Skeletal muscle tissue (tissue), 4 donors: ENCODE data around the gene SLC41A3. TPM values are rescaled to one million over a fixed set of nuclear protein-coding genes. Genes with fewer than 3 reads are reported as not detected.

Source experiments
- H3K27ac ChIP-seq: one replicate; pipeline ENCODE4 v1.7.0; 2013; ENCODE audit warnings: mild to moderate bottlenecking, low read depth, low read length, inconsistent platforms
- H3K27me3 ChIP-seq, 3 donors: one replicate each; pipeline ENCODE4 v1.7.0; 2013; ENCODE audit warnings: low read length in 3 of 3; ENCODE audit not compliant: control insufficient read depth in 3 of 3, insufficient read depth in 3 of 3
- H3K36me3 ChIP-seq, 3 donors: one replicate each; pipeline ENCODE4 v1.7.0; 2013; ENCODE audit warnings: low read length in 3 of 3; ENCODE audit not compliant: control insufficient read depth in 3 of 3, insufficient read depth in 3 of 3
- H3K4me1 ChIP-seq, 3 donors: one replicate each; pipeline ENCODE4 v1.7.0; 2013; ENCODE audit warnings: low read length in 3 of 3, mild to moderate bottlenecking in 3 of 3; ENCODE audit not compliant: control insufficient read depth in 3 of 3, insufficient read depth in 3 of 3
- H3K4me3 ChIP-seq, 3 donors: one replicate each; pipeline ENCODE4 v1.7.0; 2013; ENCODE audit warnings: low read length in 3 of 3
- H3K9ac ChIP-seq, 3 donors: one replicate each; pipeline ENCODE4 v1.7.0; 2013; ENCODE audit warnings: low read length in 3 of 3, mild to moderate bottlenecking in 3 of 3, moderate library complexity in 2 of 3, low read depth in 1 of 3
- H3K9me3 ChIP-seq, 3 donors: one replicate each; pipeline ENCODE4 v1.7.0; 2013; ENCODE audit warnings: low read length in 3 of 3; ENCODE audit not compliant: control insufficient read depth in 3 of 3
- total RNA-seq: library from RNA; depleted of rRNA; stranded (reverse); fragments of >200 nt; gene quantifications from one replicate; pipeline ENCODE4 v1.2.3, GENCODE V29; 2014
- donor health status: Osteomylitis.

The SLC41A3 gene
- total RNA-seq, 1 donor from 2014 or later, result 31.3 TPM

DNA sequence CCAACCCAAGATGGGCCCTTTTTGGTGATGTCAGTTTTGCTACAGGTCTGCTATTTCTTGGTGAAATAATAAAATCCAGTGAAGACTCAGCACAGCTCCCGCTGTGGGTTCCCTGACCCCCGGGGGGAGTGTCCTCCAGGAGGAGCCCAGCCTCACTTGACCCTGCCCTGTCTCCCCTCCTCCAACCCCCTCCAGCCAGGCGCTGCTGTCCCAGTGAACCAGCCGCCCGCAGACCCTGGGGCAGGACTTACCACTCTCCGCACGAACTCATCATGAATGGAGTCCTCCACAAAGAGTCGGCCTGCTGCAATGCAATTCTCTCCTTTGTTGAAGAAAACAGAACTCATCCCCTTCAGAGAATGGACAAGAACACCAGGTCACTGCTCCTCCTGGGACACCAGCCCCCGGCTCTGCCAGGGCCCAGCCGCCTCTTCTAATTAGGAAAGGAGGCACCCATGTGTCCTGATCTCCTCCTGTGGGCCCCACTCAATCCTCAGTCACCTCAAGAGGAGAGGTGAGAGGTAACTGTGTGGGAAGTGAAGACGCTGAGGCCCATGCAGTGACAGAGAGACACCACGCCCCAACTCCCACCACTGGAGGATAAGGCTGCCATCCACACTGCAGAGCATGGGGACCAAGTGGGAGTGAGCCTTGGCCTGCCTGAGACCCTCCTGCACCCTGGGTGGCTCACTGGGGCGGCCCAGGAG, 28.8 kb upstream of the SLC41A3 start:
- Histone ChIP-seq H3K4me1 (peaks cover 0 to 13% (median 4%) of the 10 kb centered on the region in 3 donors), H3K9ac (no peak overlapping the region), H3K4me3 (no peak overlapping the region), H3K27me3 (no peaks in the 10 kb centered on the region), H3K36me3 (peaks cover 13 to 26% (median 16%) of the 10 kb centered on the region in 3 donors), H3K9me3 (no peaks in the 10 kb centered on the region), H3K27ac (no peak overlapping the region)

DNA sequence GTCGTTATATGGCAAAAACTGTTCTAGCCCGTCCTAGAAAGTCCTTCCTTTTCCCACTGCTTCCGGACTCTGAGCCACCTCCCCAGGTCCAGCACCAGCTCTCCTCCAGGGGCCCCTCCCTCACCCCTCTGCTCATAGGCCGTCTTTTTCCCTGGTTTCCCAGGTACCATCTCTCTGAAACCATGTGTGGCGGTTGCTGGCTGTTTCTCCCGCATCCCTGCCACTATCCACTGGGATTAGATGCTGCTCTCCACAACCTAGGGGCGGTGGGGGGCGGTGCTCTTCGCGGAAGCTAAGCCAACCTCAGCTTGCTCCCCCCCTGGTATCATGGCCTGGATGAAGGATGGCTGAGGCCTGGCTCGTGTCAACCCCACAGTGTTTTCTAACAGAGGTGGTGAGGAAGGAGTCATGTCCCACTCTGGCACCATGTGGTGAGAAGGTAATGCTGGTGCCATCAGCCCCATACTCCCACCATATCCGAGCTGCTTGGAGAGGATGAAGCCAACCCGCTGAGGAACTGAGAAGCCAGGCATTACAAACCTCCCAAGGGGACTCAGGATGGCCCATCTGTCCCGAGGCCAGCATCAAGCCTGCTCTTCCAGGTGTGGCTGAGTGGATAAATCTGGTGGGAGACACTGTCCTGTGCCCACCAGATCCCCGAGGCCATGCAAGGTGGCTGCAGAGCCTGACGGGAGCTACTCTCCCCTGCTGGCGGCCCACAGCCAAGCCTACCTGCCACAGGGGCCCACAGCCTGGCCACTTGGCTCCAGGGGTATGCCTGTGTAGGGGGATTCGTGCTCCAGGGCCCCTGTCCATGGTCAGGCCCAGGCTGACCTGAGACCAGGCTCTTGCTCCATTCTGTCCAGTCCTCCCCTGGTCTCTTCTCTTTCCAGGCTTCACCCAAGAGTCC, 27.9 kb upstream of the SLC41A3 start:
- peak overlapping the region in 1 of 3 donors; percentile 3 for H3K9ac ChIP-seq
- H3K27ac ChIP-seq, result no peak overlapping the region
- H3K4me3 ChIP-seq, result no peak overlapping the region
- H3K4me1 ChIP-seq, result peaks cover 0 to 13% (median 4%) of the 10 kb centered on the region in 3 donors
- no peaks in the 10 kb centered on the region for H3K27me3 ChIP-seq
- H3K9me3 ChIP-seq, result no peaks in the 10 kb centered on the region
- peaks cover 13 to 35% (median 20%) of the 10 kb centered on the region in 3 donors for H3K36me3 ChIP-seq

DNA sequence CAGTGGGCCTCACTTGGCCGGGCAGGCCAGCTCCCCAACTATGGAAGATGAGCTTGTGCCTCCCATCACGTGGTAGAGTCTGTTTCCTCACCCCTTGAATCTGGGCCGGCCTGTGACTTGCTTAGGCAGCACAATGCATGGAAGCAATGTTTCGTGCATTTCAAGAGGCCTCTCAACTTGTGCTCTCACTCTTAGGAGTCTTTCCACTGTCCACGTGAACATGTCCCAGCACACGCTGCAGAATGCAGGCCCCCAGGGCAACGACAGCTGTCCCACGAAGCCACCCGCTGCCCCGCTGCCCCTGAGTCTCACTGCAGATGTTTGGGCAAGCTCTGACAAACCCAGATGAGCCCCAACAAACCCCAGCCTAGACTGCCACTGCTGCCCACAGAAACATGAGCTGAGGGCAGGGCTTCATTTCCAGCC, 27.2 kb upstream of the SLC41A3 start:
- Histone ChIP-seq H3K27ac (no peak overlapping the region), H3K9ac (peak overlapping the region in 1 of 3 donors; percentile 3), H3K4me1 (peaks cover 0 to 13% (median 5%) of the 10 kb centered on the region in 3 donors), H3K4me3 (no peak overlapping the region), H3K36me3 (peaks cover 13 to 28% (median 18%) of the 10 kb centered on the region in 3 donors), H3K9me3 (no peaks in the 10 kb centered on the region), H3K27me3 (no peaks in the 10 kb centered on the region)

DNA sequence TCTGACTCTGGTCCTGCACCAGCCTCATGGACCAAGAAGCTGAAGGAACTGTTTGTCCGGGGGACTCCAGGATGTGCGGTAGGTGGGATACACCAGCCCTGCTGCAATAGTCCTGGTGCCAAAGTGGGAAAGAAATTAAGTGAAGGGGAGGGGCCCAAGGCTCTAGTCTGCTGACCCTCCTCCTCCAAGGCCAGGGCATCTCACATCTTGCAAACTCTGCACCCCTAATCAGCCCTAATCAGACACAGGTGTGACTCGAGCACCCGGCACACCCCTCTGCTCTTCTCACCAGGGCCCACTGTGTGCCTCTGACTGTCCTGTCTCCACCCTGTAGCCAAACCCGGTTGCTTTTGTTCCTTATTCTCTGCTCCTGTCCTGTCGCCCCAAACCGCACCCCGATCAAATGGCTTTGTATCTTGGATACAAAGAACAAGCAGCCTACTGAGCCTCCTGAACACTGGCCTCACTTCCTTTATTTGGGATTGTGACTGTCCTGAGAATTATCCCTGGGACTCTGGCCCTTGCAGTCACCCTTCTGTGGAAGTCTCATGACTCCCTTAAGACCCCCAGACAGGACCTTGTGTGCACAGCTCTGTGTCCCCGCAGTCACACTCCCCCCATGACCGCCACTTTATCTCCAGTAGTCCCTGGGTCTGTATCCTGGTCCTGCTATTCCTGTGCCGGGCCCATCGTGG, 26.7 kb upstream of the SLC41A3 start:
- H3K9ac ChIP-seq, result no peak overlapping the region
- no peaks in the 10 kb centered on the region for H3K27me3 ChIP-seq
- H3K36me3 ChIP-seq, result peaks cover 13 to 27% (median 18%) of the 10 kb centered on the region in 3 donors
- H3K4me1 ChIP-seq, result peaks cover 0 to 15% (median 11%) of the 10 kb centered on the region in 3 donors
- H3K27ac ChIP-seq, result no peak overlapping the region
- no peak overlapping the region for H3K4me3 ChIP-seq
- H3K9me3 ChIP-seq, result no peaks in the 10 kb centered on the region

DNA sequence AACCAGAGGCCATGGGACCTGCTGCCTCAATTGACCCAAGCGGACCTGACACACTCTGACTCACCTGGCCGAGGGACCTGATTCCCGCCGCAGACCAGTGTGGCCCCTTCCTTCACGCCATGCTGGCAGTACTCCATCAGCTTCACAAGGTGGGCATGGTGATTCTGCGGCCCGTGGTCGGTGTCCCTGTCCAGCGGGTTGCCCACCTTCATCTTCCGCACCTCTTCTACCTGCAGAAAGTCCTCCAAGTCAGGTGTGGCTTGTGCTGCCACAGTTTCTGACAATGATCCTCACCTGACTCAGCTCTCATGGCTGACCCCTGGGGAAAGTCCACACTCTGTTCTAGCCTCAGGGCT, 25.9 kb upstream of the SLC41A3 start:
- peaks cover 5 to 23% (median 18%) of the 10 kb centered on the region in 3 donors for H3K4me1 ChIP-seq
- no peak overlapping the region for H3K4me3 ChIP-seq
- H3K9ac ChIP-seq, result no peak overlapping the region
- no peaks in the 10 kb centered on the region for H3K27me3 ChIP-seq
- H3K9me3 ChIP-seq, result no peaks in the 10 kb centered on the region
- H3K36me3 ChIP-seq, result peaks cover 13 to 28% (median 23%) of the 10 kb centered on the region in 3 donors
- H3K27ac ChIP-seq, result no peak overlapping the region

DNA sequence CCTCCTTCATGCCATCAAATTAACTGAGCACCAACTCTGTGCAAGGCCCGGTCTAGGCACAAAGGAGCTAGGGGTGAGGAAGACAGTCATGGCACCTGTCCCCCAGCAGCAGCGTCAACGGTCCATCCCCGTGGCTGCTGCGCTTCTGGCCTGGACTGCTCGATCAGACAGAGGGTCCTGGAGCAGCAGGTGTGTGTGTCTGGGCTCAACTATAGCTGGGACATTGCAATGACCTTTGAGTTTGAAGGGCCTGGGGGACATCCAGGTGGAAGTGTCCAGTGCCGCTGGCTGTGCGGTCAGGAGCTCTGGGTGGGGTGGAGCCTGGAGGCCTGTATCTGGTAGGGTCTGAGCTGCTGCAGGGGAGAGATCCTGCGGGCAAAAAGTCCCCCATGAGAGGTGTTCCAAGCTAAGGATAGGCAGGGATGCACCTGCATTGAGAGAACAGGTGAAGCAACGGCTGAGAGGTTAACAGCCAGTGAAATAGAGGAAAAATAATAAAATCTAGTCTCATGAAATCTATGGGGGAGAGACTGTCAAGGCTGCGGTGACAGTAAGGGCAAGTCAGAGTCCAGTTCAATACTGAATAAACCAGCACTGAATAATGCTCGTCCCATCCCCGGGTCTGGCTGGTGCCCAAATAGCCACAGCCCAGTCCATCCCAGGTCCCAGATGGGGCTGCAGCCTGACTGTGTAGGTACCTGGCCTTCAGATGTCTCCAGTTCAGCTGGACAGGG, 25.4 kb upstream of the SLC41A3 start:
- H3K9me3 ChIP-seq, result no peaks in the 10 kb centered on the region
- peaks cover 10 to 28% (median 24%) of the 10 kb centered on the region in 3 donors for H3K4me1 ChIP-seq
- H3K9ac ChIP-seq, result peak overlapping the region in 1 of 3 donors; percentile 8
- peaks cover 14 to 30% (median 23%) of the 10 kb centered on the region in 3 donors for H3K36me3 ChIP-seq
- no peaks in the 10 kb centered on the region for H3K27me3 ChIP-seq
- no peak overlapping the region for H3K4me3 ChIP-seq
- H3K27ac ChIP-seq, result no peak overlapping the region

DNA sequence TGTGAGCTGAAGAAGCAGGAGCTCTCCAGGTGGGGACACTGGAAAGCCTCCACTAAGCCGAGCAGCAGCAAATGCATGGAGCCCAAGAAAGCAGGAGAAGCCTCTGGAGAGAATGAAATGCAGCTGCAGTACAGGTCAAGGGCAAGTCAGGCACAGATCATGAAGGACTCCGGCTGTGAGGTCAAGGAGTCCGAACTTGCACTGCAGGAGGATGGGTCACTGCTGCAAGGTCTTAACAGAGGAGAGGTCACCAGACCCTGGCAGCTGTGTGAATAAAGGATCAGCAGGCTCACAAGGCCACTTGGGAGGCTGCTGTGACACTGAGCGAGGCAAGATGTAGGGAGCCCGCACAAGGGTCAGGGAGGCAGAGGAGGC, 24.7 kb upstream of the SLC41A3 start:
- Histone ChIP-seq H3K27ac (no peak overlapping the region), H3K36me3 (peaks cover 14 to 30% (median 23%) of the 10 kb centered on the region in 3 donors), H3K4me1 (peaks cover 16 to 35% (median 30%) of the 10 kb centered on the region in 3 donors), H3K27me3 (no peaks in the 10 kb centered on the region), H3K4me3 (no peak overlapping the region), H3K9me3 (no peaks in the 10 kb centered on the region), H3K9ac (peak overlapping the region in 1 of 3 donors; percentile 8)

DNA sequence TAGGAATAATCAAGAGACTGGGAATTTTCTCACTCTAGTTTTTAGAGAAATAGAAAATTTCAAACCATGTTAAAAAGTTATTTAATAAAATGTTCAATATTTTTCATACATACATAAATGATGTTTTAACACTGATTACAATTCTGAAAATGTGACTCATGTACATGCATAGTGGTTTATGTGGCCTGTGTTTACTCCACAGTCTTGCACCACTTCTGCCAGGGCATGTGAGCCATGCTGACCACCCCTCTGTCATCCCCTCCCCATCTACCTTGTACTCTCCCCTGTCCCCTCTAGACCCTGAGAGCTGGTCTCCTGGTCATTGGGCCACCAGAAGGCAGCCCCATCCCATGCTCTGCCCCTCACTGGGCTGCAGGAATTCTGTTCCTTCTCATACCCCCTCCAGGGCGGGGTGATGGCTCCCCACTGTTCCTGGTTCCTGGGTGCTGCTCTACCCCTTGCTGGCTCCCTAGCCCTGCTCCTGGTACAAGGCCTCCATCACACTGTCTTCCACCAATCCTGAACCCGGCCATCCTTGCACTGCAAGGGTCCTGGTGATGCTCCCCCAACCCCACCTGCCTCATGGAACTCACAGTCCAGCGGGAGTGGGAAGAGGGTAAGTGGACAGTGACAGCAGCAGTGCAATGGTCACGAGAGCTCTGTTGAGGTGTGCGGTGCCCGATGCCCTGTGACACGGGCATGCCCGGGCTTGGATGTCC, 24.2 kb upstream of the SLC41A3 start:
- peaks cover 21 to 40% (median 36%) of the 10 kb centered on the region in 3 donors for H3K4me1 ChIP-seq
- no peak overlapping the region for H3K27ac ChIP-seq
- no peaks in the 10 kb centered on the region for H3K27me3 ChIP-seq
- H3K9ac ChIP-seq, result no peak overlapping the region
- peaks cover 14 to 30% (median 24%) of the 10 kb centered on the region in 3 donors for H3K36me3 ChIP-seq
- no peak overlapping the region for H3K4me3 ChIP-seq
- no peaks in the 10 kb centered on the region for H3K9me3 ChIP-seq
